ENCODE measurements around the gene ARFGAP2. TPM values are rescaled to one million over a fixed set of nuclear protein-coding genes. Genes with fewer than 3 reads are reported as not detected.
A peak's percentile ranks its signal among the peaks of the same experiment; 100 is the strongest.

ARFGAP2 gene
- total and polyA plus RNA-seq, 9 of the 15 experiments (the other 6 are each of a cell fraction or from before 2014, with no cell fraction given): 29.1 to 140 (median 90.1) TPM

- TF ChIP-seq POLR2B (IDR thresholded peaks at IDR 0.05; ENCODE audit: low read depth, partially characterized antibody): peak; percentile 60
- TF ChIP-seq ZBTB2 (IDR thresholded peaks at IDR 0.05): no peak
- peak; percentile 61 for TF ChIP-seq EP400 (IDR thresholded peaks at IDR 0.05)
- peak; percentile 86 for TF ChIP-seq ZNF431 (CRISPR knock-in tag; IDR thresholded peaks at IDR 0.05)
- TF ChIP-seq ZNF696 (CRISPR knock-in tag; conservative IDR thresholded peaks at IDR 0.05): no peak
- no peak for TF ChIP-seq ZNF282 (CRISPR knock-in tag; IDR thresholded peaks at IDR 0.05)
- TF ChIP-seq AFF1 (IDR thresholded peaks at IDR 0.05; ENCODE audit: low read depth in 1 of 2, partially characterized antibody in 2 of 2): no peak
- no peak for TF ChIP-seq ZNF780A (CRISPR knock-in tag; IDR thresholded peaks at IDR 0.05)
- TF ChIP-seq ZNF311 (CRISPR knock-in tag; IDR thresholded peaks at IDR 0.05): no peak
- no peak for TF ChIP-seq CC2D1A (IDR thresholded peaks at IDR 0.05)
- peak; percentile 95 for TF ChIP-seq CCNT2 (IDR thresholded peaks at IDR 0.05; ENCODE audit: borderline replicate concordance, extremely low read depth, insufficient read length, low read depth, low read length)
- TF ChIP-seq ELF2 (CRISPR knock-in tag; IDR thresholded peaks at IDR 0.05): no peak
- TF ChIP-seq MAZ (CRISPR knock-in tag; conservative IDR thresholded peaks at IDR 0.05 in 1 of 2, IDR thresholded peaks at IDR 0.05 in 1 of 2): peak; percentile 67 to 94
- TF ChIP-seq RB1 (IDR thresholded peaks at IDR 0.05; ENCODE audit: low read depth): peak; percentile 58; the same call in 1 of the 2 replicates
- TF ChIP-seq POLR2AphosphoS5 (IDR thresholded peaks at IDR 0.05; ENCODE audit: control insufficient read depth, insufficient read depth, low read depth, low read length): peak; percentile 45
- TF ChIP-seq TAF9B (IDR thresholded peaks at IDR 0.05; ENCODE audit: partially characterized antibody): no peak
- peak; percentile 54; the same call in 1 of the 2 replicates for TF ChIP-seq GTF2E2 (tag; IDR thresholded peaks at IDR 0.05)
- TF ChIP-seq PKNOX1 (IDR thresholded peaks at IDR 0.05): peak; percentile 94
- peak; percentile 56 for TF ChIP-seq FOSL1 (tag; conservative IDR thresholded peaks at IDR 0.05)
- TF ChIP-seq NEUROD1 (IDR thresholded peaks at IDR 0.05; ENCODE audit: borderline replicate concordance, low read depth, low read length, partially characterized antibody): no peak
- TF ChIP-seq IFI16 (CRISPR knock-in tag; IDR thresholded peaks at IDR 0.05): no peak
- no peak for TF ChIP-seq PTTG1 (tag; IDR thresholded peaks at IDR 0.05; ENCODE audit: low read depth)
Measured at GRCh38 chr11:47176328-47177228, at the start of gene ARFGAP2 (continued).
